Measurements from ENCODE around the gene DNAJC4. TPM values are rescaled to one million over a fixed set of nuclear protein-coding genes. Genes with fewer than 3 reads are reported as not detected.
"Not testable (repeated sequence)": the region's sequence is repeated elsewhere in the genome, so short reads cannot be mapped to it uniquely, and the experiment has no call there.

DNAJC4 gene
- polyA plus RNA-seq, 1 donor (not counting 4 experiments of a cell fraction or from before 2014, with no cell fraction given) = 12.2 TPM

GRCh38 chr11:64245401-64245796, 15.1 kb downstream of the DNAJC4 start:
- no peaks in the 10 kb centered on the region for H3K9me1 ChIP-seq (ENCODE audit: control insufficient read depth, extremely low read depth, insufficient read depth, low read length)
- peaks cover 6 to 14% of the 10 kb centered on the region in 2 experiments for H3K36me3 ChIP-seq (ENCODE audit: control insufficient read depth in 2 of 2, extremely low read depth in 1 of 2, insufficient read depth in 2 of 2, low read length in 2 of 2)
- dilution Hi-C loops (cut with MboI; ENCODE audit: extremely low pct_ligation_motif_present, low sequenced_read_pairs) = no loop called here
- H3K4me2 ChIP-seq (ENCODE audit: control insufficient read depth, extremely low read depth, insufficient read depth, low read depth, low read length) = peak overlapping the region; percentile 85
- no peak for TF ChIP-seq EZH2 (IDR thresholded peaks at IDR 0.05; ENCODE audit: low read length)
- TF ChIP-seq CTCF (optimal IDR thresholded peaks at IDR 0.05 in 1 of 3, IDR thresholded peaks at IDR 0.05 in 1 of 3, conservative IDR thresholded peaks at IDR 0.05 in 1 of 3; ENCODE audit: extremely low read depth in 1 of 3, insufficient read depth in 2 of 3, low read length in 3 of 3) = no peak
- FAIRE-seq = no peak
- H3K4me3 ChIP-seq (ENCODE audit: control insufficient read depth in 2 of 3, extremely low read depth in 1 of 3, insufficient read depth in 2 of 3, low read depth in 1 of 3, low read length in 3 of 3) = peak overlapping the region; percentile 73 to 88 (median 86)
- peak overlapping the region; percentile 95 for H3K9ac ChIP-seq (ENCODE audit: control insufficient read depth, extremely low read depth, insufficient read depth, low read length)
- H3K79me2 ChIP-seq (ENCODE audit: control insufficient read depth, insufficient read depth, low read length) = peaks cover 26% of the 10 kb centered on the region
- H2AFZ ChIP-seq (ENCODE audit: control insufficient read depth, low read length) = no peak overlapping the region
- DNase-seq (ENCODE audit: low read depth, low spot score) = no peak
- H4K20me1 ChIP-seq (ENCODE audit: control insufficient read depth, extremely low read depth, insufficient read depth, low read length) = no peaks in the 10 kb centered on the region
- no peaks in the 10 kb centered on the region for H3K9me3 ChIP-seq (ENCODE audit: control insufficient read depth, low read depth, low read length)
- H3K27ac ChIP-seq (ENCODE audit: control insufficient read depth, insufficient read depth, low read length) = peak overlapping the region; percentile 88
- H3K27me3 ChIP-seq (ENCODE audit: control insufficient read depth, extremely low read depth, insufficient read depth, low read length) = no peaks in the 10 kb centered on the region
- peaks cover 32% of the 10 kb centered on the region for H3K4me1 ChIP-seq (ENCODE audit: control insufficient read depth, extremely low read depth, insufficient read depth, low read length)

DNA sequence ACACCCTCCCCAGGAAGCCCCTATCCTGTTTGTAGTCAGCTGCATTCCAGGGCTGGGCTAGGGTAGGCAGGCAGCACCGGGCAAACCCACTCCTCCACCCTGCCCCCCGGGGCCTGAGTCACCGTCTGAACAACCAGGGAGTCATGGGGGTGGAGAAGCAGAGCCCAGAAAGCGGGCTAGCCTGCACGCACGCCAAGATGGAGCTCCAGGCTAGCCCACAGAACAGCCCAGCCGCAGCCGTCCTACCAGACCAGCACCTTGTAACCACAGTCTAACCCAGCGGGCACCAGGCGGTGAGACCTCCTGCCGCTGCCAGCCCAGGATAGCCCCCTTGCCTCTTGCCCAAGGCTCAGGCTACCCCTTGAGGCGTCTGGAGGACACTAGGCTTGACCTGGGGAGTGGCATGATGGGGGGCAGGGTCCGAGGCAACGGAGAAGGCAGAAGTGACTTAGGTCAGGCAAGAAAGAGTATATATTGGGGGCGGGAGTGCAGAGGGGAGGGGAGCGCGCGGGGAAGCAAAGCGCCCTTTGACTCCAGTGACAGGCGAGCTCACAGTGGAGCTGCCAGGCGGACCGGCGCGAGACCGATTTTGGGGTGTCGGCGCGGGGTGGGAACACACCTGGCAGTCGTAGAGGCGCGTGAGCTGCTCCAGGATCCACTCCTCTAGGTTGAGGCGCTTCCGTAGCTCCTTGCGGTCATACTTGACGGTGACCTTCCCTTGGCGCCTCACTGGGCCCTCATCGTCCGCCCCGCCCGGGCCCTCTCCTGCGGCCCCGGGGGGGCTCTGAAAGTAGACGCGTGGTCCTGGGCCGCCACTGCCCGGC, 15.7 kb downstream of the DNAJC4 start:
- Histone ChIP-seq H4K20me1 (ENCODE audit: control insufficient read depth, extremely low read depth, insufficient read depth, low read length) (no peaks in the 10 kb centered on the region), H3K9me3 (ENCODE audit: control insufficient read depth, low read depth, low read length) (no peaks in the 10 kb centered on the region), H2AFZ (ENCODE audit: control insufficient read depth, low read length) (no peak overlapping the region), H3K9ac (ENCODE audit: control insufficient read depth, extremely low read depth, insufficient read depth, low read length) (peak overlapping the region; percentile 95), H3K4me1 (ENCODE audit: control insufficient read depth, extremely low read depth, insufficient read depth, low read length) (peaks cover 36% of the 10 kb centered on the region), H3K4me3 (ENCODE audit: control insufficient read depth in 2 of 3, extremely low read depth in 1 of 3, insufficient read depth in 2 of 3, low read depth in 1 of 3, low read length in 3 of 3) (peak overlapping the region; percentile 73 to 88 (median 86)), H3K36me3 (ENCODE audit: control insufficient read depth in 2 of 2, extremely low read depth in 1 of 2, insufficient read depth in 2 of 2, low read length in 2 of 2) (peaks cover 6 to 14% of the 10 kb centered on the region in 2 experiments), H3K4me2 (ENCODE audit: control insufficient read depth, extremely low read depth, insufficient read depth, low read depth, low read length) (peak overlapping the region; percentile 85), H3K27ac (ENCODE audit: control insufficient read depth, insufficient read depth, low read length) (peak overlapping the region; percentile 88), H3K27me3 (ENCODE audit: control insufficient read depth, extremely low read depth, insufficient read depth, low read length) (no peaks in the 10 kb centered on the region), H3K79me2 (ENCODE audit: control insufficient read depth, insufficient read depth, low read length) (peaks cover 26% of the 10 kb centered on the region), H3K9me1 (ENCODE audit: control insufficient read depth, extremely low read depth, insufficient read depth, low read length) (no peaks in the 10 kb centered on the region)
- dilution Hi-C loops (cut with MboI; ENCODE audit: extremely low pct_ligation_motif_present, low sequenced_read_pairs) = no loop called here
- TF ChIP-seq EZH2 (IDR thresholded peaks at IDR 0.05; ENCODE audit: low read length) = no peak
- TF ChIP-seq CTCF (optimal IDR thresholded peaks at IDR 0.05 in 1 of 3, IDR thresholded peaks at IDR 0.05 in 1 of 3, conservative IDR thresholded peaks at IDR 0.05 in 1 of 3; ENCODE audit: extremely low read depth in 1 of 3, insufficient read depth in 2 of 3, low read length in 3 of 3) = no peak
- FAIRE-seq = no peak
- DNase-seq (ENCODE audit: low read depth, low spot score) = peak; percentile 99

DNA sequence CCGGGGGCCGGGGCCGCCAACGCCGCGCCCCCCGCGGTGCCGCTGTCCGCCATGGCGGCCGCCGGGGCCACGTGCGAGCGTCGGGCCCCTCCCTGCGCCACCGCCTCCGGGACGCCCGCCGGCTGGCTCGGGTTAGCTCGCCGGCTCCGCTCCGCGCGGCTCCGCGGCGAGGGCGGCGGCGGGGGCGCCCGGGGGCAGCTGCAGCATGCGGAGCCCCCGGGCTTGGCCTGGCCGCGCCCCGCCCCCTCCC, 16.2 kb downstream of the DNAJC4 start:
- peak overlapping the region; percentile 88 for H3K27ac ChIP-seq (ENCODE audit: control insufficient read depth, insufficient read depth, low read length)
- H4K20me1 ChIP-seq (ENCODE audit: control insufficient read depth, extremely low read depth, insufficient read depth, low read length); H2AFZ ChIP-seq (ENCODE audit: control insufficient read depth, low read length); H3K9me1 ChIP-seq (ENCODE audit: control insufficient read depth, extremely low read depth, insufficient read depth, low read length); dilution Hi-C loops (cut with MboI; ENCODE audit: extremely low pct_ligation_motif_present, low sequenced_read_pairs); H3K4me2 ChIP-seq (ENCODE audit: control insufficient read depth, extremely low read depth, insufficient read depth, low read depth, low read length); FAIRE-seq; H3K9me3 ChIP-seq (ENCODE audit: control insufficient read depth, low read depth, low read length); DNase-seq (ENCODE audit: low read depth, low spot score); H3K27me3 ChIP-seq (ENCODE audit: control insufficient read depth, extremely low read depth, insufficient read depth, low read length): not testable (repeated sequence)
- peak overlapping the region; percentile 95 for H3K9ac ChIP-seq (ENCODE audit: control insufficient read depth, extremely low read depth, insufficient read depth, low read length)
- peaks cover 36% of the 10 kb centered on the region for H3K4me1 ChIP-seq (ENCODE audit: control insufficient read depth, extremely low read depth, insufficient read depth, low read length)
- peaks cover 27% of the 10 kb centered on the region for H3K79me2 ChIP-seq (ENCODE audit: control insufficient read depth, insufficient read depth, low read length)
- peak overlapping the region in 1 of 3 experiments; percentile 88 for H3K4me3 ChIP-seq (ENCODE audit: control insufficient read depth in 2 of 3, extremely low read depth in 1 of 3, insufficient read depth in 2 of 3, low read depth in 1 of 3, low read length in 3 of 3)
- peaks cover 6 to 14% of the 10 kb centered on the region in 2 experiments for H3K36me3 ChIP-seq (ENCODE audit: control insufficient read depth in 2 of 2, extremely low read depth in 1 of 2, insufficient read depth in 2 of 2, low read length in 2 of 2)
